ENCODE data around the gene AMPD3. TPM values are rescaled to one million over a fixed set of nuclear protein-coding genes. Genes with fewer than 3 reads are reported as not detected.

AMPD3 gene
- polyA plus RNA-seq, 1 donor from 2014 or later, result not detected

DNA sequence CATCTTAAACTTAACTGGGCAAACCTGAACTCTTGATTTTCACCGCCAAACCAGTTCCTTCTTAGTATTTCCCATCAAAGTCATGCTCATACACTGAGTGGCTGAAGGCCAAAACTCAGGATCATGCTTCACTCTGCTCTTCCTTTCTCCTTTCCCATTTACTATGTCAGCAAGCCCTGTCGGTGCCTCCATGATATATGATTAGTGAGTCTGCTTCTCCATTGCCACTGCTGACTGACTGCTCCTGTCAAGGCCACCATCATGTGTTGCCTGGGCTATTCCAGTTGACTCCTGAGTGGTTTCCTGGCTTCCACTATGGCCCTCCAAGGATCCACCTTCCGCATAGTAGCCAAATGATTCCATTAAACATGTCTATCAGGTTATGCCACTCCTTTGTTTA, 42.8 kb upstream of the AMPD3 start:
- Histone ChIP-seq H3K79me2 (replicated peaks; ENCODE audit: insufficient read depth, low read length) (no peaks in the 10 kb centered on the region), H3K27ac (ENCODE audit: low read length) (no peak overlapping the region), H2AFZ (ENCODE audit: low read depth, low read length) (no peak overlapping the region), H3K27me3 (ENCODE audit: insufficient read depth, low read depth, low read length) (no peaks in the 10 kb centered on the region), H3K9ac (ENCODE audit: low read length) (no peak overlapping the region), H3K36me3 (ENCODE audit: insufficient read depth, low read length) (no peaks in the 10 kb centered on the region), H3K9me2 (ENCODE audit: insufficient read depth, low read length) (no peaks in the 10 kb centered on the region), H3K4me2 (ENCODE audit: low read length) (no peak overlapping the region), H4K20me1 (ENCODE audit: insufficient read depth) (no peaks in the 10 kb centered on the region), H3K9me3 (ENCODE audit: low read length) (no peaks in the 10 kb centered on the region), H3F3A (ENCODE audit: insufficient read depth, low read length, poor library complexity, severe bottlenecking) (no peaks in the 10 kb centered on the region), H3K4me3 (ENCODE audit: low read length) (no peak overlapping the region)
- TF ChIP-seq RAD21 (conservative IDR thresholded peaks at IDR 0.05), result no peak
- TF ChIP-seq SMC3 (conservative IDR thresholded peaks at IDR 0.05; ENCODE audit: poor library complexity), result no peak
- TF ChIP-seq TAF1 (IDR thresholded peaks at IDR 0.05; ENCODE audit: low read depth), result no peak
- TF ChIP-seq, protein P1, sequence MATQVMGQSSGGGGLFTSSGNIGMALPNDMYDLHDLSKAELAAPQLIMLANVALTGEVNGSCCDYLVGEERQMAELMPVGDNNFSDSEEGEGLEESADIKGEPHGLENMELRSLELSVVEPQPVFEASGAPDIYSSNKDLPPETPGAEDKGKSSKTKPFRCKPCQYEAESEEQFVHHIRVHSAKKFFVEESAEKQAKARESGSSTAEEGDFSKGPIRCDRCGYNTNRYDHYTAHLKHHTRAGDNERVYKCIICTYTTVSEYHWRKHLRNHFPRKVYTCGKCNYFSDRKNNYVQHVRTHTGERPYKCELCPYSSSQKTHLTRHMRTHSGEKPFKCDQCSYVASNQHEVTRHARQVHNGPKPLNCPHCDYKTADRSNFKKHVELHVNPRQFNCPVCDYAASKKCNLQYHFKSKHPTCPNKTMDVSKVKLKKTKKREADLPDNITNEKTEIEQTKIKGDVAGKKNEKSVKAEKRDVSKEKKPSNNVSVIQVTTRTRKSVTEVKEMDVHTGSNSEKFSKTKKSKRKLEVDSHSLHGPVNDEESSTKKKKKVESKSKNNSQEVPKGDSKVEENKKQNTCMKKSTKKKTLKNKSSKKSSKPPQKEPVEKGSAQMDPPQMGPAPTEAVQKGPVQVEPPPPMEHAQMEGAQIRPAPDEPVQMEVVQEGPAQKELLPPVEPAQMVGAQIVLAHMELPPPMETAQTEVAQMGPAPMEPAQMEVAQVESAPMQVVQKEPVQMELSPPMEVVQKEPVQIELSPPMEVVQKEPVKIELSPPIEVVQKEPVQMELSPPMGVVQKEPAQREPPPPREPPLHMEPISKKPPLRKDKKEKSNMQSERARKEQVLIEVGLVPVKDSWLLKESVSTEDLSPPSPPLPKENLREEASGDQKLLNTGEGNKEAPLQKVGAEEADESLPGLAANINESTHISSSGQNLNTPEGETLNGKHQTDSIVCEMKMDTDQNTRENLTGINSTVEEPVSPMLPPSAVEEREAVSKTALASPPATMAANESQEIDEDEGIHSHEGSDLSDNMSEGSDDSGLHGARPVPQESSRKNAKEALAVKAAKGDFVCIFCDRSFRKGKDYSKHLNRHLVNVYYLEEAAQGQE (IDR thresholded peaks at IDR 0.05; ENCODE audit: borderline replicate concordance), result no peak
- no peak for TF ChIP-seq EZH2 (IDR thresholded peaks at IDR 0.05; ENCODE audit: borderline replicate concordance, insufficient read depth, low read length, poor library complexity, severe bottlenecking)
- no peak for TF ChIP-seq CTCF (IDR thresholded peaks at IDR 0.05; ENCODE audit: poor library complexity, severe bottlenecking)
- TF ChIP-seq POLR2AphosphoS5 (IDR thresholded peaks at IDR 0.05), result no peak
- TF ChIP-seq EP300 (conservative IDR thresholded peaks at IDR 0.05; ENCODE audit: poor library complexity, severe bottlenecking), result no peak
- no peak for TF ChIP-seq MXI1 (conservative IDR thresholded peaks at IDR 0.05; ENCODE audit: poor library complexity, severe bottlenecking)

GRCh38 chr11:10413268-10413667, 41.8 kb upstream of the AMPD3 start:
- no peaks in the 10 kb centered on the region for H3K79me2 ChIP-seq (replicated peaks; ENCODE audit: insufficient read depth, low read length)
- H3K27me3 ChIP-seq (ENCODE audit: insufficient read depth, low read depth, low read length), result no peaks in the 10 kb centered on the region
- H3K27ac ChIP-seq (ENCODE audit: low read length), result no peak overlapping the region
- TF ChIP-seq MXI1 (conservative IDR thresholded peaks at IDR 0.05; ENCODE audit: poor library complexity, severe bottlenecking) (no peak), SMC3 (conservative IDR thresholded peaks at IDR 0.05; ENCODE audit: poor library complexity) (no peak), CTCF (IDR thresholded peaks at IDR 0.05; ENCODE audit: poor library complexity, severe bottlenecking) (no peak), POLR2AphosphoS5 (IDR thresholded peaks at IDR 0.05) (no peak), EP300 (conservative IDR thresholded peaks at IDR 0.05; ENCODE audit: poor library complexity, severe bottlenecking) (no peak), RAD21 (conservative IDR thresholded peaks at IDR 0.05) (no peak), TAF1 (IDR thresholded peaks at IDR 0.05; ENCODE audit: low read depth) (no peak), EZH2 (IDR thresholded peaks at IDR 0.05; ENCODE audit: borderline replicate concordance, insufficient read depth, low read length, poor library complexity, severe bottlenecking) (no peak)
- H3K4me3 ChIP-seq (ENCODE audit: low read length), result no peak overlapping the region
- H3K9ac ChIP-seq (ENCODE audit: low read length), result no peak overlapping the region
- H3K9me3 ChIP-seq (ENCODE audit: low read length), result no peaks in the 10 kb centered on the region
- no peaks in the 10 kb centered on the region for H3K36me3 ChIP-seq (ENCODE audit: insufficient read depth, low read length)
- no peaks in the 10 kb centered on the region for H3K9me2 ChIP-seq (ENCODE audit: insufficient read depth, low read length)
- H3K4me2 ChIP-seq (ENCODE audit: low read length), result no peak overlapping the region
- H4K20me1 ChIP-seq (ENCODE audit: insufficient read depth), result no peaks in the 10 kb centered on the region
- H3F3A ChIP-seq (ENCODE audit: insufficient read depth, low read length, poor library complexity, severe bottlenecking), result no peaks in the 10 kb centered on the region
- no peak overlapping the region for H2AFZ ChIP-seq (ENCODE audit: low read depth, low read length)

All from neural cell (in vitro differentiated cells).